ENCODE measurements around the gene PFN3. TPM values are rescaled to one million over a fixed set of nuclear protein-coding genes. Genes with fewer than 3 reads are reported as not detected.

Gene PFN3
- total RNA-seq, 2 experiments from 2014 or later, result not detected

DNA sequence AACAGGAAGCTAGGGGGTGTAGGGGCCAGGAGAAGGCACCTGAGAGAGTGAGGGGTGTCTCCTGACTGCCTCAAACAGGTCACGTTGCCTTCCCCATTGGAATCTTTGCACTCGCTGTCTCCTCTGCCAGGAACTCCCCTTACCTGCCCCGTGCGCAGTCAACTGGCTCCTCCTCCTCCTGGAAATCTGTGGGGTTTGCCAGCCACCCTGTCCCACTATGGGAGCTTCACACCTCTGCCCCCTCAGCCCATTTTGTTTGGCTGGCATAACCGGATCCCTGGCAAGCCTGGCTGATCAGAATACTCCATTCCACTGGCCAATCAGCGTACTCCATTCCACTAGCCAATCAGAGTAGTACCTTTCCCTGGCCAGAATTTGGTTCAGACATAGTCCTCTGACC, 26.7 kb downstream of the PFN3 start:
- TF ChIP-seq, protein P1, sequence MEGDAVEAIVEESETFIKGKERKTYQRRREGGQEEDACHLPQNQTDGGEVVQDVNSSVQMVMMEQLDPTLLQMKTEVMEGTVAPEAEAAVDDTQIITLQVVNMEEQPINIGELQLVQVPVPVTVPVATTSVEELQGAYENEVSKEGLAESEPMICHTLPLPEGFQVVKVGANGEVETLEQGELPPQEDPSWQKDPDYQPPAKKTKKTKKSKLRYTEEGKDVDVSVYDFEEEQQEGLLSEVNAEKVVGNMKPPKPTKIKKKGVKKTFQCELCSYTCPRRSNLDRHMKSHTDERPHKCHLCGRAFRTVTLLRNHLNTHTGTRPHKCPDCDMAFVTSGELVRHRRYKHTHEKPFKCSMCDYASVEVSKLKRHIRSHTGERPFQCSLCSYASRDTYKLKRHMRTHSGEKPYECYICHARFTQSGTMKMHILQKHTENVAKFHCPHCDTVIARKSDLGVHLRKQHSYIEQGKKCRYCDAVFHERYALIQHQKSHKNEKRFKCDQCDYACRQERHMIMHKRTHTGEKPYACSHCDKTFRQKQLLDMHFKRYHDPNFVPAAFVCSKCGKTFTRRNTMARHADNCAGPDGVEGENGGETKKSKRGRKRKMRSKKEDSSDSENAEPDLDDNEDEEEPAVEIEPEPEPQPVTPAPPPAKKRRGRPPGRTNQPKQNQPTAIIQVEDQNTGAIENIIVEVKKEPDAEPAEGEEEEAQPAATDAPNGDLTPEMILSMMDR (conservative IDR thresholded peaks at IDR 0.05; ENCODE audit: low read length), result no peak
- TF ChIP-seq EZH2phosphoT487 (IDR thresholded peaks at IDR 0.05; ENCODE audit: borderline replicate concordance, low read depth, low read length), result no peak
- no peak overlapping the region for H3K4me3 ChIP-seq (ENCODE audit: low read depth, low read length, poor library complexity, severe bottlenecking)
- no peaks in the 10 kb centered on the region for H3K9me2 ChIP-seq (ENCODE audit: insufficient read depth, low read length)
- no peak overlapping the region for H3K4me2 ChIP-seq (ENCODE audit: low read length)
- H3K27ac ChIP-seq (ENCODE audit: low read depth, low read length, poor library complexity, severe bottlenecking), result no peak overlapping the region
- H4K20me1 ChIP-seq (ENCODE audit: insufficient read depth, low read length), result no peaks in the 10 kb centered on the region
- no peak for DNase-seq (ENCODE audit: low spot score)
- POLR2A ChIA-PET, result interaction anchor here (0.6 to 2.3 kb wide), 2 partner anchors 16 to 1740 kb away, joined by 3 to 7 read pairs; no protein-coding TSS in a partner anchor
- peaks cover 18% of the 10 kb centered on the region; the same call in 1 of the 2 replicates for H3K36me3 ChIP-seq (ENCODE audit: insufficient read depth, low read length)
- CTCF ChIA-PET (ENCODE audit: unreplicated experiment), result no interaction called here
- intact Hi-C loops (cut with micrococcal nuclease; ENCODE audit: unreplicated experiment), result no loop called here
- H2AFZ ChIP-seq (ENCODE audit: low read length), result no peak overlapping the region
- no peaks in the 10 kb centered on the region for H3K79me2 ChIP-seq (ENCODE audit: insufficient read depth, low read depth, low read length)
- no peaks in the 10 kb centered on the region for H3K9me3 ChIP-seq (ENCODE audit: low read length)
- H3K4me1 ChIP-seq (ENCODE audit: insufficient read depth, low read length, poor library complexity, severe bottlenecking), result peaks cover 38% of the 10 kb centered on the region
- no TSS peak for BruUV-seq (replicated peaks)

DNA sequence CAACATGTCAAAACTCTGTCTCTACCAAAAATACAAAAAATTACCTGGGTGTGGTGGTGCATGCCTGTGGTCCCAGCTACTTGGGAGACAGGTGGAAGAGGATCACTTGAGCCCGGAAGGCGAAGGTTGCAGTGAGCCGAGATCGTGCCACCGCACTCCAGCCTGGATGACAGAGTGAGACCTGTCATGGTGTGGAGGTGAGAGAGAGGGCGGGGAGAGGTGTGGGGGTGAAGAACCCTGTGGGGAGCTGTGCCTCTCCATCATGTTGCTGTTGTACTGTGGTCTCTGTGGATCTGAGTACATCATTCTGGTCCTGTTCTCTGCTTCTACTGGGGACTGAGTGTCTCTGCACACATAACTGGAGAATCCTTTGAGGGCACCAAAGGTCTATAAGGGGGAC, 27.6 kb downstream of the PFN3 start:
- no peaks in the 10 kb centered on the region for H3K9me2 ChIP-seq (ENCODE audit: insufficient read depth, low read length)
- H3K27ac ChIP-seq (ENCODE audit: low read depth, low read length, poor library complexity, severe bottlenecking), result peak overlapping the region; percentile 32
- no TSS peak for BruUV-seq (replicated peaks)
- TF ChIP-seq EZH2phosphoT487 (IDR thresholded peaks at IDR 0.05; ENCODE audit: borderline replicate concordance, low read depth, low read length), result no peak
- TF ChIP-seq, protein P1 (conservative IDR thresholded peaks at IDR 0.05; ENCODE audit: low read length), result no peak
- no peaks in the 10 kb centered on the region for H4K20me1 ChIP-seq (ENCODE audit: insufficient read depth, low read length)
- no peaks in the 10 kb centered on the region for H3K9me3 ChIP-seq (ENCODE audit: low read length)
- no peak overlapping the region for H3K4me3 ChIP-seq (ENCODE audit: low read depth, low read length, poor library complexity, severe bottlenecking)
- peaks cover 42% of the 10 kb centered on the region for H3K4me1 ChIP-seq (ENCODE audit: insufficient read depth, low read length, poor library complexity, severe bottlenecking)
- H3K79me2 ChIP-seq (ENCODE audit: insufficient read depth, low read depth, low read length), result no peaks in the 10 kb centered on the region
- POLR2A ChIA-PET, result interaction anchor here (0.5 to 2.3 kb wide), 4 partner anchors 17 to 570 kb away, joined by 3 to 7 read pairs (median 3); no protein-coding TSS in a partner anchor
- peaks cover 27% of the 10 kb centered on the region for H3K36me3 ChIP-seq (ENCODE audit: insufficient read depth, low read length)
- no peak for DNase-seq (ENCODE audit: low spot score)
- no peak overlapping the region for H2AFZ ChIP-seq (ENCODE audit: low read length)
- intact Hi-C loops (cut with micrococcal nuclease; ENCODE audit: unreplicated experiment), result no loop called here
- CTCF ChIA-PET (ENCODE audit: unreplicated experiment), result interaction anchor here (0.6 kb wide), 1 partner anchor 169 kb away, joined by 3 read pairs; no protein-coding TSS in a partner anchor
- peak overlapping the region; percentile 59; the same call in 1 of the 2 replicates for H3K4me2 ChIP-seq (ENCODE audit: low read length)
